KMS-11 (cell line): Measurements from ENCODE around the gene DPF3.

Source experiments
- H2AFZ ChIP-seq: fragments of 200-600 bp; sonication (generic); 2 replicates; pipeline ENCODE4 v1.6.1; 2016; ENCODE audit warnings: antibody characterized with exemption, mixed run types, low read depth
- H3K27ac ChIP-seq: fragments of 200-600 bp; sonication (generic); 2 replicates; pipeline ENCODE4 v1.6.1; 2016; ENCODE audit warnings: mild to moderate bottlenecking, mixed run types
- H3K27me3 ChIP-seq: fragments of 200-600 bp; sonication (generic); 2 replicates; pipeline ENCODE4 v1.6.1; 2017; ENCODE audit warnings: mild to moderate bottlenecking, low read depth, mixed run types, moderate library complexity; ENCODE audit not compliant: insufficient read depth
- H3K36me3 ChIP-seq: fragments of 200-600 bp; sonication (generic); 2 replicates; pipeline ENCODE4 v1.6.1; 2017; ENCODE audit warnings: mild to moderate bottlenecking, mixed run types; ENCODE audit not compliant: insufficient read depth
- H3K4me1 ChIP-seq: fragments of 200-600 bp; sonication (generic); 2 replicates; pipeline ENCODE4 v1.6.1; 2016; ENCODE audit warnings: mild to moderate bottlenecking, low read depth, mixed run types; ENCODE audit not compliant: poor library complexity, severe bottlenecking
- H3K4me2 ChIP-seq: fragments of 200-600 bp; sonication (generic); 2 replicates; pipeline ENCODE4 v1.7.0; 2016; ENCODE audit warnings: mild to moderate bottlenecking, mixed run types
- H3K4me3 ChIP-seq: fragments of 200-600 bp; sonication (generic); IDR thresholded peaks from 2 replicates; pipeline ENCODE4 v1.6.1; 2017; ENCODE audit warnings: low read depth, low read length, mixed read lengths; ENCODE audit not compliant: insufficient read depth
- H3K79me2 ChIP-seq: fragments of 200-600 bp; sonication (generic); 2 replicates; pipeline ENCODE4 v1.6.1; 2016; ENCODE audit warnings: low read depth, mixed run types; ENCODE audit not compliant: insufficient read depth
- H3K9ac ChIP-seq: fragments of 200-600 bp; sonication (generic); 2 replicates; pipeline ENCODE4 v1.6.1; 2016; ENCODE audit warnings: mild to moderate bottlenecking, mixed run types
- H4K20me1 ChIP-seq: fragments of 200-600 bp; sonication (generic); 2 replicates; pipeline ENCODE4 v1.6.1; 2016; ENCODE audit warnings: mild to moderate bottlenecking, mixed run types; ENCODE audit not compliant: insufficient read depth
- TF ChIP-seq, protein P1 (sequence below): fragments of 200-600 bp; sonication (generic); conservative IDR thresholded peaks from 2 replicates; pipeline ENCODE4 v1.6.1; 2017; ENCODE audit warnings: low read depth, mild to moderate bottlenecking, antibody characterized with exemption, low read length, moderate library complexity, mixed read lengths

DPF3 gene

DNA sequence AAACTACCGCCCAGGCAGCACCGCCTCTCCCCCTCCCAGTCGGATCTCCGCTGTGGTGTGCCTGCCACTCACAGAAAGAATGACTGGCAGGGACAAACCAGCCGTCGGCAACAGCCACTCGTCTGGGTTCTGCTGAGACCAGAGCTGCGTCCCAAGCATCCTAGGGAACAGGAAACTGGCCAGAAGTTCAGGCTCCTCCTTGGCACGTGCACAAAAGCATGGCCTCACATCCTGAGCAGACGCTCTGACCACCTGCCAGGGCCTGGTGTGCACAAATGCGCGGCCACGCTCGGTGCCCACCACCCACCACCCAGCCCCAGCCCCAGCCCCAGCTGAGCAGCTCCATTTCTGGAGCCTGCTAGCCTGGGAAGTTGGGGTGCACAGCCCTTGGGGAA is 214.8 kb downstream of the DPF3 start:
- H3K79me2 ChIP-seq = no peaks in the 10 kb centered on the region
- H2AFZ ChIP-seq = no peak overlapping the region
- H3K36me3 ChIP-seq = no peaks in the 10 kb centered on the region
- H3K4me1 ChIP-seq = no peaks in the 10 kb centered on the region
- no peak overlapping the region for H3K4me2 ChIP-seq
- no peak overlapping the region for H3K9ac ChIP-seq
- no peak overlapping the region for H3K4me3 ChIP-seq
- H3K27ac ChIP-seq = no peak overlapping the region
- TF ChIP-seq, protein P1, sequence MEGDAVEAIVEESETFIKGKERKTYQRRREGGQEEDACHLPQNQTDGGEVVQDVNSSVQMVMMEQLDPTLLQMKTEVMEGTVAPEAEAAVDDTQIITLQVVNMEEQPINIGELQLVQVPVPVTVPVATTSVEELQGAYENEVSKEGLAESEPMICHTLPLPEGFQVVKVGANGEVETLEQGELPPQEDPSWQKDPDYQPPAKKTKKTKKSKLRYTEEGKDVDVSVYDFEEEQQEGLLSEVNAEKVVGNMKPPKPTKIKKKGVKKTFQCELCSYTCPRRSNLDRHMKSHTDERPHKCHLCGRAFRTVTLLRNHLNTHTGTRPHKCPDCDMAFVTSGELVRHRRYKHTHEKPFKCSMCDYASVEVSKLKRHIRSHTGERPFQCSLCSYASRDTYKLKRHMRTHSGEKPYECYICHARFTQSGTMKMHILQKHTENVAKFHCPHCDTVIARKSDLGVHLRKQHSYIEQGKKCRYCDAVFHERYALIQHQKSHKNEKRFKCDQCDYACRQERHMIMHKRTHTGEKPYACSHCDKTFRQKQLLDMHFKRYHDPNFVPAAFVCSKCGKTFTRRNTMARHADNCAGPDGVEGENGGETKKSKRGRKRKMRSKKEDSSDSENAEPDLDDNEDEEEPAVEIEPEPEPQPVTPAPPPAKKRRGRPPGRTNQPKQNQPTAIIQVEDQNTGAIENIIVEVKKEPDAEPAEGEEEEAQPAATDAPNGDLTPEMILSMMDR = no peak
- H3K27me3 ChIP-seq = no peaks in the 10 kb centered on the region
- no peaks in the 10 kb centered on the region for H4K20me1 ChIP-seq

- no peak overlapping the region for H3K4me2 ChIP-seq
Measured at GRCh38 chr14:72678356-72678755, 215.5 kb downstream of the DPF3 start.

DNA sequence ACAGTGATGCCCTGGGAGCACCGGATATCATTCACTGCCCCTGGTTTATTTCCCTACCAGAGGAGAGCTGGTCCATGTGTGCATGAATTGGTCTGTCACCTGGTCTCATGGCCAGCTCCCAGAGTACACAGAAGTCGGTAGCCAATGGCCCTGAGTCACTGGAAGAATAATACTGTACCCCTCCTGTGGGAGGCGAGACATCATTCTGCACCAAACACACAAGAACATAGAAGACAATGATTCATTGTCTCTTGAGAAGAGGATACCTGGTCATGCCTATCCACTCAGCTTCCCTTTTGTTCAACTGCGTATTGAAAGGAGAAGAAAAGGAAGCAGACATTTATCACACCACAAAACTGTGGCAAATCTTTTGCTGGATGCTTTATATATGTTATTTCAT is 216.2 kb downstream of the DPF3 start:
- Histone ChIP-seq H3K27ac (no peak overlapping the region), H3K4me1 (no peaks in the 10 kb centered on the region), H3K27me3 (no peaks in the 10 kb centered on the region), H3K9ac (no peak overlapping the region), H3K4me2 (no peak overlapping the region), H4K20me1 (no peaks in the 10 kb centered on the region), H3K79me2 (no peaks in the 10 kb centered on the region), H2AFZ (no peak overlapping the region), H3K4me3 (no peak overlapping the region), H3K36me3 (no peaks in the 10 kb centered on the region)
- TF ChIP-seq, protein P1 = no peak

More at GRCh38 chr14:72678356-72678755, 215.5 kb downstream of the DPF3 start:
- no peaks in the 10 kb centered on the region for H3K36me3 ChIP-seq
- no peak overlapping the region for H3K27ac ChIP-seq
- no peaks in the 10 kb centered on the region for H3K27me3 ChIP-seq
- H3K4me1 ChIP-seq = no peaks in the 10 kb centered on the region
- no peak overlapping the region for H3K9ac ChIP-seq
- H3K4me3 ChIP-seq = no peak overlapping the region
- no peak overlapping the region for H2AFZ ChIP-seq
- TF ChIP-seq, protein P1 = no peak
- no peaks in the 10 kb centered on the region for H4K20me1 ChIP-seq
- no peaks in the 10 kb centered on the region for H3K79me2 ChIP-seq

DNA sequence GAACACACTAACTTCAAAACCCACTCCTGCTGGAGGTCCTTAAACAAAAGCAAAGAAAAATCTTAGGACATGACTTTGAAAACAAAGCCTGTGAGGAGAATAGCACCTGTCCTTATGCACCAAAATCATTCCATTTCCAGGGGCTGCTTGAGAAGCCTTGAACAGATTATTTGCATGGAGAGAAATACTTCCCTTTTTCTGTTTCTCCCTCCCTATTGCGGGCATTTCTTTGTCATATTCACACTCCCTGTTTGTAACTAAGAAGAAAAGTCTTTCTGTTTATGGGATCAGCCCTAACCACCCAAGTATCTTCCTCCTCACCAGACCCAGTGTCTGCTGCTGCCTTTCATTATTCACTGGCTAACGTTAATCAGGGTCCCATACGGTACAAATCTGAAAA is 218.8 kb downstream of the DPF3 start:
- TF ChIP-seq, protein P1 = no peak
- no peaks in the 10 kb centered on the region for H3K79me2 ChIP-seq
- no peak overlapping the region for H2AFZ ChIP-seq
- no peak overlapping the region for H3K4me3 ChIP-seq
- no peaks in the 10 kb centered on the region for H3K36me3 ChIP-seq
- H3K27ac ChIP-seq = no peak overlapping the region
- H3K27me3 ChIP-seq = no peaks in the 10 kb centered on the region
- H4K20me1 ChIP-seq = no peaks in the 10 kb centered on the region
- H3K4me1 ChIP-seq = no peaks in the 10 kb centered on the region
- no peak overlapping the region for H3K4me2 ChIP-seq
- H3K9ac ChIP-seq = no peak overlapping the region

DNA sequence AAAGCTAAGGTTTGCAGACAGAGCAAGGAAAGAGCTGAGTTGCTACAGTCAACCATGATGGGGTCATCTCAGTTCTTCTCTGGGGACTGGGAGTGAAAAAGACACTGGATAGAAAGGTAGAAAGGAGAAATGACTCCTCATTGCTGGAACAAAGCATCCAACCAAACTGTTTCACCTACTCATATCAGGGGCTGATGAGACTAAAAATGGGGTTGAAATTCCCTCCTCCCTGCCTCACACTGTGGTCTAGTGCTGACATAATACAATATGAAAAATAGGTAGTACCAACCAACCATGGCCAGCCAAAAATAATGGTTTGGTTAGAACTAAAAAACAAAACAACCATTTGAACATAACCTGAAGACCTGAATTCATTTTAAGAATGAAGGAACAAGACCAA is 220.7 kb downstream of the DPF3 start:
- Histone ChIP-seq H4K20me1 (no peaks in the 10 kb centered on the region), H3K9ac (no peak overlapping the region), H2AFZ (no peak overlapping the region), H3K36me3 (no peaks in the 10 kb centered on the region), H3K27me3 (no peaks in the 10 kb centered on the region), H3K4me1 (no peaks in the 10 kb centered on the region), H3K79me2 (no peaks in the 10 kb centered on the region), H3K4me2 (no peak overlapping the region), H3K4me3 (no peak overlapping the region), H3K27ac (no peak overlapping the region)
- TF ChIP-seq, protein P1 = no peak
